Measurements from ENCODE around the gene PXMP4. TPM values are rescaled to one million over a fixed set of nuclear protein-coding genes. Genes with fewer than 3 reads are reported as not detected.

PXMP4 gene
- total RNA-seq, 1 experiment from 2014 or later, result 3.3 TPM

- no peaks in the 10 kb centered on the region for H3K9me3 Mint-ChIP-seq
- ATAC-seq (no peak), DNase-seq (ENCODE audit: low spot score) (no peak)
- no peak overlapping the region for H3K27ac Mint-ChIP-seq
- ChIA-PET CTCF (interaction anchor here (2.4 kb wide), 1 partner anchor 18 kb away, joined by 9 read pairs; no protein-coding TSS in a partner anchor), POLR2A (no interaction called here)
- peaks cover 31% of the 10 kb centered on the region for H3K4me1 Mint-ChIP-seq
- H3K4me3 Mint-ChIP-seq, result no peak overlapping the region
- H3K27me3 Mint-ChIP-seq (ENCODE audit: low read depth), result no peaks in the 10 kb centered on the region; the same call in 1 of the 2 replicates
- no peak for TF ChIP-seq ELF4 (CRISPR knock-in tag; IDR thresholded peaks at IDR 0.05; ENCODE audit: low read depth)
- TF ChIP-seq NR3C1 (CRISPR knock-in tag; conservative IDR thresholded peaks at IDR 0.05; ENCODE audit: low read depth), result no peak
- TF ChIP-seq ATF3 (CRISPR knock-in tag; conservative IDR thresholded peaks at IDR 0.05), result no peak
- peaks cover 8% of the 10 kb centered on the region; the same call in 1 of the 2 replicates for H3K36me3 Mint-ChIP-seq
Observed at GRCh38 chr20:33671573-33672288, 48.4 kb downstream of the PXMP4 start.

- H3K4me3 Mint-ChIP-seq, result no peak overlapping the region; the same call in 1 of the 2 replicates
- H3K9me3 Mint-ChIP-seq, result no peaks in the 10 kb centered on the region
- H3K27ac Mint-ChIP-seq, result no peak overlapping the region
- peaks cover 5% of the 10 kb centered on the region; the same call in 1 of the 2 replicates for H3K36me3 Mint-ChIP-seq
- no peaks in the 10 kb centered on the region; the same call in 1 of the 2 replicates for H3K27me3 Mint-ChIP-seq (ENCODE audit: low read depth)
- CTCF ChIA-PET, result interaction anchor here (2.4 kb wide), 1 partner anchor 18 kb away, joined by 9 read pairs; no protein-coding TSS in a partner anchor
- ATAC-seq (no peak), DNase-seq (ENCODE audit: low spot score) (no peak)
- peaks cover 34% of the 10 kb centered on the region for H3K4me1 Mint-ChIP-seq
- POLR2A ChIA-PET, result no interaction called here
- TF ChIP-seq ZNF138 (CRISPR knock-in tag; conservative IDR thresholded peaks at IDR 0.05) (no peak), ARID4B (CRISPR knock-in tag; IDR thresholded peaks at IDR 0.05; ENCODE audit: borderline replicate concordance) (no peak), ZSCAN18 (CRISPR knock-in tag; IDR thresholded peaks at IDR 0.05) (no peak), AR (CRISPR knock-in tag; IDR thresholded peaks at IDR 0.05) (no peak), TEAD4 (CRISPR knock-in tag; IDR thresholded peaks at IDR 0.05) (no peak), PRDM15 (CRISPR knock-in tag; IDR thresholded peaks at IDR 0.05) (no peak), FOXP4 (CRISPR knock-in tag; IDR thresholded peaks at IDR 0.05) (no peak), JAZF1 (CRISPR knock-in tag; IDR thresholded peaks at IDR 0.05) (no peak), ETV6 (CRISPR knock-in tag; IDR thresholded peaks at IDR 0.05) (no peak), PREB (CRISPR knock-in tag; IDR thresholded peaks at IDR 0.05; ENCODE audit: borderline replicate concordance) (no peak)
Observed at GRCh38 chr20:33670715-33671499, 49.2 kb downstream of the PXMP4 start.

Data from WTC11 (cell line).